NCI-H82 treated with DMSO at 0.1 percent for 48 hours (cell line): Measurements from ENCODE around the gene KIAA0319L.

ENCODE experiments used
- DNase-seq: peaks from one replicate; lab custom pipeline; 2025; ENCODE audit not compliant: unreplicated experiment; lab: John Stamatoyannopoulos, UW

KIAA0319L gene

DNA sequence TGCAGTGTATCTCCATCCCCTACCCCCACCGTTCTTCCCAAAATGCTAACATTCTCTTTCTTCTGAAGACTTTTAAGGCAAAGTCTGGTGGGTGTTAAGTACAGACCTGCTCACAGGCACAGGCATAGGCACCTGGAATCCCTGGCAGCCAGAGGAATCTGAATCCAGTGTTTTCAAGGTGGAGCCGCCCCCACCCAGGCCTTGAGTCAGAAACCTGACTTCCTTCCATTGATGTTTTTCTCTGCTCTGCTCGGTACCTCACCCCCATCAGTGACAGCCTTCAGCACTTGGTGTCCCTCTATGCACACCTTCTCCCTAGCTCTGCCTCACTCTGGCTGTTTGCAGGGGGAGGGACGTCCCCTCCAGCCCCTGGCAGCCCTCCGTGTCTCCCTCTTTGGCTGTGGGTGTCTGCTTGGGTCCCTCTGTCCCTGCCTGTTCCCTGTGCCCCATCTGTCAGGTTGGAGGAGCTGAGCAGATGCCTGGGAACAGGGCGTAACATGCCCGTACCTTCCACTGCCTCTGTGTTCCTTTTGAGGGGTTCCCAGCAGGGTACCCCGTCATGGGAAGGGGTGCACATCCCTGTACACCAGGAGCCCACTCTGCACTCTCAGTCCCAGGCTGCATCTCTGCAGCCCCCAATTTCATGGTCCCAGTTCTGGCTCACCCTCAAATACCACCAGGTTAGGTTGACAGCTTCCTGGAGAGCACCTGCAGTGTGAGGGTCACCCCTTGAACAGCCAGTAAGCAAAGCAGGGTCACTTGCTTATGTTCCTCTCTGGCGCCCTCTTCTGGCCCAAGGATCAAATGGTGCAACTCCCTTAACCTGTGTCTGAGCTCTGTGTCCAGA lies 7.1 kb upstream of the KIAA0319L start:
- DNase-seq: peak; percentile 51

DNA sequence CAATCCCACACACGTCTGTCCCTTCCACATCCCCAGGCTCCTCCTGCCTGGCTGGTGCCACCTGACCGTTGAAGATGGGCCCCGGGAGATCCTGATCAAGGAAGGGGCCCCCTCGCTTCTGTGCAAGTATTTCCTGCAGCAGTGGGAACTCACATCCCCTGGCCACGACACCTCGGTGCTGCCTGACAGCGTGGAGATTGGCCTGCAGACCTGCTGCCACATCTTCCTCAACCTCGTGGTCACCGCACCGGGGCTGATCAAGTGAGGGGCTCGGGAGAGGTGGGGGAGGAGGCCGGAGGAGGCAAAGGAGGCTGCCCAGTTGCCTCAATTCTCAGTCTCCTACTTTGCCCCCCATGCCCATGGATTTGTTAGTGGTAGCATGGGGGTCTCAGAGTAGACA lies 6.0 kb upstream of the KIAA0319L start:
- DNase-seq: no peak

DNA sequence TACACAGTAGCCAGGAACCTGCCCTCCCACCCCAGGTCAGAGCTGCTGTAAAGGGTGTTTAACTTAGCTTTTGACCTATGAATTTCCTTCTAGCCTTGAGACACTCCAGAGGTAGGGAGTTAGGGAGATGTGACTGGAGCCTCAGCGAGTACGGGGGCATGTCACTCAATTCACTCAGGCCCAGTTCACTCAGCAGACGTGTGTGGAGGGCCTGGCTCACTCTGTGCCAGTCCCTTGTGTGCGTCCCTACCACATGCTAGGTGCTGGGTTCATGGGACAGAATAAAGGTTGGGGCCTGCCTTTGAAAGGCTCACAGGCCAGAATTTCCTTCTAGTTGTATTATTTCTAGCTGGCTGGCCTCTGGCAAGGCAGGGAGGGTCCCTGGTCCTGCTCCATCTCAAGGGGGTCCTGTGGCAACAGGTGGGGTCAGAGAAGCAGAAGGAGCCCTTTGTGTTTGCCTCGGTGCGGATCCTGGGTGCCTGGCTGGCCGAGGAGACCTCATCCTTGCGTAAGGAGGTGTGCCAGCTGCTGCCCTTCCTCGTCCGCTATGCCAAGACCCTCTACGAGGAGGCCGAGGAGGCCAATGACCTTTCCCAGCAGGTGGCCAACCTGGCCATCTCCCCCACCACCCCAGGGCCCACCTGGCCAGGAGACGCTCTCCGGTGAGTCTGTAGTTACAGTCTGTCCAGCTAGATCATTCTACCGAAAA lies 4.9 kb upstream of the KIAA0319L start:
- no peak for DNase-seq

DNA sequence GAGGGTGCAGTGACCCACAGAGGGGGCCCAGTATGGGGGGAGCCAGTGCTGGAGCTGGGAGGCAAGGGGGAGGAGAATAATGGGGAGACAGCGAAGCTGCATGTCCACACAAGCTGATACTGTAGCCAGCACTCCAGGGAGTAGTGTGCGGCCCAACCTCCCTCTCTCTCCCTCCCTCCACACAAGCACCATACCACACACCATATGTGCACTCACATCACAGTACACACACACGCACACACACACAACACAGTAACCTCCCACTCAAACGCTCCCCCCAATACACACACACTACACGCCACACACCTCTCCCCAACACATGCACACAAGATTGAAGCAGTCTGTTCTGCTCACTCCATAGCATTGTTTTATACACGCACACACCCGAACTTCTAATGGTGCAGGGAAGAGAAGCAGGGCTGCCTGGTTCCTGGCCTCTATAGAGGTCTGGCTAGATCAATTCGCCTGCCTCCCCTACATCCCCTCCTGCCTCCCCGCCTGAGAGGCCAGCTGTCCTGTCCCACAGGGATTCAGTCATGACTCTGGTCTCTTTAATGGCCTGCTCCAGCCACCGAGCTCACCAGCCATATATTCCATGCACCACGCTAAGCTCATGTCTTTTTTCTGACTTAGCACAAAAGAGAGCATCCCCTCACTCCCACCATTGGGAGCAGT lies 4.2 kb upstream of the KIAA0319L start:
- no peak for DNase-seq

DNA sequence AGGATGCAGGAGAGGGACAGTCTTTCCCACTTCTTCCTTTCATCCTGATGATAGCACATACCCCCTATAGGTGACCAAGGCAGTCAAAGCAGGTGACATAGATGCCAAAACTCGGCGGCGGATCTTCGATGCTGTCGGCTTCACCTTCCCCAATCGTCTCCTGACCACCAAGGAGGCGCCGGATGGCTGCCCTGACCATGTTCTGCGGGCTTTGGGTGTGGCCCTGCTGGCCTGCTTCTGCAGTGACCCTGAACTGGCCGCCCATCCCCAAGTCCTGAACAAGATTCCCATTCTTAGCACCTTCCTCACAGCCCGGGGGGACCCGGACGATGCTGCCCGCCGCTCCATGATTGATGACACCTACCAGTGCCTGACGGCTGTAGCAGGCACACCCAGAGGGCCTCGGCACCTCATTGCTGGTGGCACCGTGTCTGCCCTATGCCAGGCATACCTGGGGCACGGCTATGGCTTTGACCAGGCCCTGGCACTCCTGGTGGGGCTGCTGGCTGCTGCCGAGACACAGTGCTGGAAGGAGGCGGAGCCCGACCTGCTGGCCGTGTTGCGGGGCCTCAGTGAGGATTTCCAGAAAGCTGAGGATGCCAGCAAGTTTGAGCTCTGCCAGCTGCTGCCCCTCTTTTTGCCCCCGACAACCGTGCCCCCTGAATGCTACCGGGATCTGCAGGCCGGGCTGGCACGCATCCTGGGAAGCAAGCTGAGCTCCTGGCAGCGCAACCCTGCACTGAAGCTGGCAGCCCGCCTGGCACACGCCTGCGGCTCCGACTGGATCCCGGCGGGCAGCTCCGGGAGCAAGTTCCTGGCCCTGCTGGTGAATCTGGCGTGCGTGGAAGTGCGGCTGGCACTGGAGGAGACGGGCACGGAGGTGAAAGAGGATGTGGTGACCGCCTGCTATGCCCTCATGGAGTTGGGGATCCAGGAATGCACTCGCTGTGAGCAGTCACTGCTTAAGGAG lies 3.3 kb upstream of the KIAA0319L start:
- DNase-seq: no peak

DNA sequence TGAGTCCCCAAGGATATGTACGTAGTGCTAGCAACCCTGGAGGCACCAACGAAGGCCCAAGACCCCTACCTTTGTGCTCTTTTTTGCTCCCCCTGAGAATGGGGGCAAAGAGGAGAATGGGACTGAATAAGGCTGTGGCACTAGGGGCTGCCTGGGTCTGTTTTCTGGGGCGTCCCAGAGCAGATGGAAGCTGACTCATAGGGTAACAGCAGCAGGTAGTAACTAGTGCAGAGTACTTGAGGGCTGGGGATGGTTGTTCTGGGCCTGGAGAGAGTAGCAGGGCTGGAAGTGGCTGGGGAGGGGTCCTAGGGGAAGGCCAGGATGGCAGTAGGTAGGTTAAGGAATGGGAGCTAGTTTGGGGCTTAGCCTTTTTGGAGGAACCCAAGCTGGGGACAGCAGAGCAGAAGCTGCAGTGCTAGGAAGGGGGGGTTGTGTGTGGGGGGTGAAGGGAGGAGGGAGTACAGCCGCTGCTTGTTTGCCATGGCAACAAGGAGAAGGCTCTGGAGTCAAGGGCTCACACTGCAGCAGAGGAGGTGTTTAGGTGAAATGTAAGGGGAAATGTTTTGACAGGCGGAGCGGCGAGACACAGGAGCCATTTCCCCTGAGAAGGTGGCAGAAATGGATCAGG lies 2.2 kb upstream of the KIAA0319L start:
- DNase-seq: no peak

DNA sequence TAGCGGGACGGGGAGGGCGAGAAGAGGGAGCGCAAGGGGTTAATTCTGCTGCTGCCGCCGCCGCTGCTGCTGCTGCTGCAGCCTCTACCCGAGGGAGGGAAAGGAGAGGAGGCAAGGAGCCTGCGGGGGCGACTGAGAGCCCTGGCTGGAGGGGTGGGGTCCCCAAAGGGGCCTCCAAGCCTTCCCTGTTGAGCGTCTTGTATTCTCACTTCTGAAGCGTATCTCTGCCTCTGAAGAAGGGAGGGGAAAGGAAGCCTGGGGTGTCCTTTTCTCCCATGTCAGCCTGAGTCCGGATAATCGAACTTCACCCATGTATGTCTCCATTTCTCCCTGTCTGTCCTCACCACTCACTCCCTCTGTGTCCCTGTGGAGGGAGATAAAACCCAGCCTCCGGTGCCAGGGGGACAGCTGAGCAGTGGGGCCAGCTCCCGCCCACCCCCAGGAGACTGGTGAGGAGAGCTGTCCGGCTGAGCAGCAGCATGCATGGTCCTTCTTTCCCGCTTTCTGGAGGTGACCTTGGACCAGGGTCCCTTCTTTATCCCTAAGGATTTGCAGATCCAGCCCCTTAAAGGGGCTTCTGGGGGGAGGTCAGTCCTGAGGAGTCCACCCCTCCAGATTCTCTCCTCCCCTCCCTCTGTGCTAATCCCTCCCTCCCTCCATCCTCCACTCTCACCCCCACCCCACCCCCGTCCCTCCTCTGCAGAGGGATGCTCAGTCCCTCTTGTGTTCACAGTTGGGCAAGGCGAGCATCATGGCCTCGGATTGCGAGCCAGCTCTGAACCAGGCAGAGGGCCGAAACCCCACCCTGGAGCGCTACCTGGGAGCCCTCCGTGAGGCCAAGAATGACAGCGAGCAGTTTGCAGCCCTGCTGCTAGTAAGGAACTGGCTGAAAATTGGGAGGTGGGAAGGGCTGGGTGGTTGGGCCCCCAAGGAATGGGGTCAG lies 1.4 kb upstream of the KIAA0319L start:
- no peak for DNase-seq

DNA sequence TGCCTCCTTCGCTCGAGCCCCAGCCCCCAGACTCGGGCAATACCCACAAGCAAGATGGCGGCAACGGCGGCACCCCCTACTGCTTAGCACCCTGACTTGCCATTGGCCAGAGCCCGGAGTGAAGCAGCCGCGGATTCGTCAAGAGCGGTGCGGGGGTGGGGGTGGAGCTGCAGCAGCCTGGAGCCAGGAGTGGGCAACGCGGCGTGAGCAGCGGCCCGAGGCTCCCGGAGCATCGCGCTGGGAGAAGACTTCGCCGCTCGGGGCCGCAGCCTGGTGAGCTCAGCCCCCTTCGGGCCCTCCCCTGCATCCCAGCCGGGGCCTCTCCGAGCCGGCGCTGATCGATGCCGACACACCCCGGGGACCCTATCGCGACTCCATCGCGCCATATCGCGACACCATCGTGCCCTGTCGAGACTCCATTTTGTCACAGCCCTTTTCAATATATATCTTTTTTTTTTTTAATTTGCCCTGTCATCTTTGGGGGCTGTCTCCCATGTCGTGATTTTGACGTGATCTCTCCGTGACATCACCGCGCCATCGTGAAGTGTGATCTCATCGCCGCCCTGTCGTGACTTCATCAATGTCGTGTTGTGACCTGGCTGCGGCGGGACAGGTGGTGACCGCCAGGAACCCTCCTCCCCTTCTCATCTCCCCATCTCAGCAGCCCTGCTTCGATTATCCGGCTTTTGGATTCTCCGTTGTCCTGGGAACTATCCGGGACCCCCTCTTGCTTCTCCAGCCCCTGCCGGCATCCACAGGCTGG lies 589 bp upstream of the KIAA0319L start, which contains the start of gene NCDN:
TSS of gene NCDN (plus strand) at position 189 of the 763 bp plus-strand sequence. CDS start at position 581, 392 bp downstream.
- peak; percentile 95 for DNase-seq

DNA sequence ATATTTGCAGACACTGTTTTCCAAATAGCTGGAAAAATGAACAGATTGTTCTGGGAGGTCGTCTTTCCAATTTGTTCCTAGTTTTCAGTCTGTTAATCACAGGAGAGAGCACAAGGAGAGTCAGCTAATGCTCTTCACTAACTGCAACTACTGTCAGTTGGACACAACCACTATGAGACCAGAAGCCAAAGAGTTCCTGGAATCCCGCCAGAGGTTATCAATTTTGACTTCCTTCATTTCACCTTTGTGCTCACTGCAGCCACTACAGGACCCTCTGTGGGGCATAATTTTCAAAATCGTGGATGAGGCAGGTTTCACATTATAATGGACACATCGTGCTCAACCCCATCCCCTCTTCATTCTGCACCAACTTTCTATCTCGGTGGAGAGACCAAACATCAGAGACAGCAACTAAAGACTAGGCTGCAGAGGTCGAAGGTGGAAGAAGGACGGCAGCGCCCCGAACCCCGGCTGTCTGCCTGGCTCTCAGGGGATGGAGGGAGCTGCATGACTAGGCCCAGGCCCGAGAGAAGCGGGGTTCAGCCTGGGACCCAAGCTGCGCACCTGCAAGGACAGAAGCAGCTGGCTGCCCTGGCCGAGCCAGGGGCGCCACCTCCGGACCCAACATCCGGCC lies 602 bp downstream of the KIAA0319L start:
- DNase-seq: no peak

DNA sequence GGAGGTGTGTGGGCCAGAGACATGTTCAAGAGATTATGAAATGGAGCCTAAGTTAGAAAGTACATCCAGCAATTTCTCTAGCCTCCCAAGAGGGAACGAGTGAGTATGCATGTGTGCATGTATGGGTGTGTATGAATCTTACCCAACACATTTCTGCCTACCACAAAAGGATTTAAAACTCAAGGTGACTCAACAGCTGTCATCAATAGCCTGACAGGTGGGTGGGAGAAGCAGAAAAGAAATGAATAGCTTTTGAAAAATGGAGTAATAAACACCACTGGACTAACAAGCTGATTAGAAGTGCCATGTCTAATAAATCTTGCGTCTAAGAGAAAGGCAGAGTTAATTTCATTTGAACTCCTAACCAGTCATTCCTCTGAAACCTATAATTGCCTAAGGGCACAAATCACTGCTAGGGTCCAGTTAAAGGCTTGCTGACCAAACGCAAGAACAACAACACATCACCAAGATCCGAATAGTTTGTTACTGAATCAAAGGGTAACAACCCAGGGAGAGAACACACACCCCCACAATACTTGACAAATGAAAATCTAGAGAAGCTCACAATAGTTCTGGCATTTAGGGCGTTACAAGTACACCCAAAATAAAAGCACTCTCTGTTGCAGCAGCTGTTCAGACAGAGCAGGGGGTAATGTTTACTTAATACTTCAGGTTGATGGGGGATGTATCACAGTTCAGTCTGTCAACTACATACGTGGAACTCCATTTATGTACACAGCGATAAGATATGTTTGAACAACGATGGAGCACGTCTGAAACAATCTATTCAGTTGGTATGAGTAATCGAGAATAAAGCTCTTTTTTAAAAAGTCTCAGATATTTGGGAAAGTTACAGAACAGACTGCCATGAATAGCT lies 1.4 kb downstream of the KIAA0319L start:
- no peak for DNase-seq

DNA sequence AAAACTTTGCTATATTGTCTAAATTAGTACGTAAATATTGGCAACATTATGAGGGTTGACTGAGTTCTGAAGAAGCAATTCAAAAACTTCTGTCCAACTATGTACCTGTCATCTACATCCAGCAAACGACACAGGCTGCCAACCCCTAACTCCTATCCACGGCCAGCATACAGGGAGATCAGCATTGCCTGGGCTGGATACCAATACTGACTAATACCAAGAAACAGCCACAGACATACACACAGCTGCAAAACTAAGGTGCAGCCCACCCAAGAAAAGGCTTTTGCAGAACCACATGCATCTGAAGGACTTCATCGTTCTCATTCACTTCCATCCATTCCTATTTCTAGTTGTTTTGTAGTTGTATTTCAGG lies 2.0 kb downstream of the KIAA0319L start:
- DNase-seq: no peak

DNA sequence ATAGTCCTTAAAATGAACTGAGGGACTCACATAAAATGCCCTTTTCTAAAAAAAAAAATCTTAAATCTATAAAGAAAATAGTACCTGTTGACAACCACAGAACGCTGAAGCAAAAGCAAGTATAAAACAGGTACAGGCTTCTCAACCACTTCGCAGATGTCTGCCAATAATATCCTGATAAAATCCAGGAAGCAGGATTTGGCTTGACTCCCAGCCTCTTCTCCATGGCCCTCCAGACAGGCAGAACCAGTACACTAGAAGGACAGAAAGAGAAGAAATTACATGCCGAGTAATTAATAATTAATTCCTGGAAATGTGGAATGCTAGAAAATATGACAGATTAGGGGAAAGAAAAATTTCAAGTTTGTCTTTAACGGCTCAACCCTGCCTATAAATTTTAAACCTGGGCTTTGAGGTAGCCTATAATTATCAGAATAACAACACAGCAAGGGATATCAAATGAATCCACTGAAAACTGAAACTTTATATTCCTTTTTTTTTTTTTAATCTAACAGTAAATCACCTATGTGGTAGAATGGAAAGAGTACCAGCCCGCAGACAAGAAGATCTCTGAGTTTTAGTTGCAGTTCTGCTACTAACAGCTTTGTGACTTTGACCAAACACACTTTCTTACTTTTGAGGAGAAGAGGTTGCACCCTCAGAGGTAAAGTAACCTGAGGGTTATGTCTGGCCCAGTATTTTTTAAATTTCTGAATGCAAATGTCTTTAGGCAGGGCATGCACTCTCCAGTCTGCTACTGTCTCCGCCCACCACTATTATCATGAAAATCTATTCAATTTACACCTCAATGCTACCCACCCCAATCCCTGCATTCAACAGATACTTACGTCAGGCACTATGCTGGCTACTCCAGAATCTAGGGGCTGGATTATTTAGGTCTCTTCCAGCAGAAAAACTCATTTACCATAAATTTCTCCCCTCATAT lies 2.7 kb downstream of the KIAA0319L start:
- DNase-seq: no peak

DNA sequence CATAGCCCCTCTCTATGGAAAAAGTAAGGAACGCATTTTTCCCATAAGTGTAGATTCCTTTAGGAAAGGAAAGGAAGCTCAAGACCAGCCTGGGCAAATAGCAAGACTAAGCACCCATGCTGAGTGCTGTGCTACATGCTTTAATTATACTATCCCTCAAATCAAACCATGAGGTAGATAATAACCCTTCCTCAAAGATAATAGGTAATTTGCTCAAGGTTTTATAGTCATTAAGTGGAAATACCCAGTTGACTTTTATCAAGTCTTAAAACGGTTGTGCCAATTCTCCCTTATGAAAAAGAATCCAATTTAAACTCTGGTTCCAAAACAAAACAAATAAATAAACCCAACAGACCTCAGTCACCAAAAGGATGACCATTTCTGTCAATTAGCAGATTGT lies 3.4 kb downstream of the KIAA0319L start:
- no peak for DNase-seq

DNA sequence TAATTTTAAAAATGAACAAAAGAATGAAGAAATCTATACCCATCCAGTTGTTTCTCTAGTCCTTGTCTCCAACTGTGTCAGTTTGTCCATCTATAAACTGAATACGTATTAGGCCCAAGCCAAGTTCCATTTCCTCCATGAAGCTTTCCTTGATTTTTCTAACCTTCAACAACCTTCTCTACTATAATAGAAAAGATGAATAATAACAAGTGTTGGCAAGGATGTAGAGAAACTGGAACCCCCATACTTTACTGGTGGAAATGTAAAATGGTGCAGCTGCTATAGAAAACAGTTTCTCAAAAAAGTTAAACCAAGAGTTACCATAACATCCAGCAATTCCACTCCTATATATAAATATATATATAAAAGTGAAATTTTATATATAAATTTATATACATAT lies 10.6 kb downstream of the KIAA0319L start:
- no peak for DNase-seq

DNA sequence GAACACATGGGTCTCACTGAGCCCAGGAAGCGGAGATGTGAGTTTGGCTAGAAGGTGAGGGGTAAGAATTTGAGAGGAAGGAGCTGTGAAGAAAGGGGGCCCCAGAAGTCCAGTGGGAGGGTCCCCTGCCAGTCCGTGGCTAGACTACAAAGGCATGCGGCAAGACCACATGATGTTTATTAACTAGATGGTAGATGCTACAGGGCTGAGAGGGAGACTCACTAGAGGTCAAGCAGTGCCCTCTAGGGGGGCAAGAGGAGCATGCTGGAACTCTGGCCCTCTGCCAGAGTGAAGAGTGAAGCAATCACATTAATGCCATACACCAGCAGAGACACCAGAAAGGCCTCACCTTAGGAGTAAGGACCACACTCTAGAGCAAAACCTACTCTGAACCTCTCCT lies 12.2 kb downstream of the KIAA0319L start:
- peak; percentile 73 for DNase-seq

DNA sequence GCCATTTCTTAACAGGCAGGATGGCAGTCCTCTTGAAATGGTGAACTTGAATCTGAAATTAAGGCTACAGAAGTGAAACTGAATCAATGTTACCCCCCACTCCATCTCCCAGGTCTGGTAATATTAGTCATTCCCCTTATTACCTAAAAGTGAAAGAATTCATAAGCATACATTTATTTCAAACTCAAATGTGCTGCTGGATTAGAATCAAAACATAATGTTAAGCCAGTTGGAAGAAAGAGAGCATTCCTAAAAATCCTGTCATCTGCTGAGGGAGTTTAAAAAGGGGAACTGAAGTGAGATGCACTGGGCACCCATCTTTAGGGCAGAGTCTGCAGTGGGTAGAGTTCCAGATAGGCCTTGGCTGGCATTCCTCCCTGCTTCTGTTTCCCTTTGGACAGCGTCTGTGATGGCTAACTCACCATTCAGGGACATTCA lies 17.4 kb downstream of the KIAA0319L start:
- no peak for DNase-seq
